Loucy (cell line): ENCODE data around the gene FGFBP1.

Source experiments
- H2AFZ ChIP-seq: fragments of 200-600 bp; sonication (generic); 2 replicates; pipeline ENCODE4 v1.6.0; 2016; ENCODE audit warnings: antibody characterized with exemption, mild to moderate bottlenecking, low read length, moderate library complexity
- H3F3A ChIP-seq: fragments of 200-600 bp; 2 replicates; pipeline ENCODE4 v1.6.0; 2016; ENCODE audit warnings: antibody characterized with exemption, low read depth, mild to moderate bottlenecking
- H3K27me3 ChIP-seq: fragments of 200-600 bp; sonication (generic); 2 replicates; pipeline ENCODE4 v1.6.1; 2014; ENCODE audit warnings: low read length, mild to moderate bottlenecking; ENCODE audit not compliant: insufficient read depth, poor library complexity, severe bottlenecking
- H3K36me3 ChIP-seq: fragments of 200-600 bp; sonication (generic); 2 replicates; pipeline ENCODE4 v1.6.1; 2016; ENCODE audit warnings: low read length; ENCODE audit not compliant: insufficient read depth
- H3K4me1 ChIP-seq: fragments of 200-600 bp; sonication (generic); 2 replicates; pipeline ENCODE4 v1.5.1; 2014; ENCODE audit warnings: low read length, mild to moderate bottlenecking; ENCODE audit not compliant: insufficient read depth, poor library complexity, severe bottlenecking
- H3K4me2 ChIP-seq: fragments of 200-600 bp; sonication (generic); 2 replicates; pipeline ENCODE4 v1.6.0; 2014; ENCODE audit warnings: antibody characterized with exemption, low read length, low read depth, mild to moderate bottlenecking; ENCODE audit not compliant: poor library complexity, severe bottlenecking
- H3K4me3 ChIP-seq: fragments of 200-600 bp; sonication (generic); 2 replicates; pipeline ENCODE4 v1.5.1; 2014; ENCODE audit warnings: low read length, mild to moderate bottlenecking, mixed read lengths; ENCODE audit not compliant: poor library complexity, severe bottlenecking
- H3K79me2 ChIP-seq: fragments of 200-600 bp; sonication (generic); 2 replicates; pipeline ENCODE4 v1.6.1; 2014; ENCODE audit warnings: low read length; ENCODE audit not compliant: insufficient read depth
- H3K9ac ChIP-seq: fragments of 200-600 bp; sonication (generic); 2 replicates; pipeline ENCODE4 v1.6.0; 2014; ENCODE audit warnings: mild to moderate bottlenecking, low read depth, low read length, moderate library complexity; ENCODE audit not compliant: poor library complexity, severe bottlenecking
- H3K9me2 ChIP-seq: fragments of 200-600 bp; sonication (generic); replicated peaks from 2 replicates; pipeline ENCODE4 v1.6.1; 2016; ENCODE audit warnings: low read depth, low read length, mixed read lengths
- H3K9me3 ChIP-seq: fragments of 200-600 bp; sonication (generic); 2 replicates; pipeline ENCODE4 v1.6.1; 2014; ENCODE audit warnings: mild to moderate bottlenecking, antibody characterized with exemption, low read length, low read depth; ENCODE audit not compliant: insufficient read depth
- H4K20me1 ChIP-seq: fragments of 200-600 bp; sonication (generic); 2 replicates; pipeline ENCODE4 v1.6.0; 2014; ENCODE audit warnings: antibody characterized with exemption, low read length, mild to moderate bottlenecking; ENCODE audit not compliant: insufficient read depth, poor library complexity, severe bottlenecking
- CTCF ChIP-seq: fragments of 200-600 bp; sonication (generic); conservative IDR thresholded peaks from 2 replicates; pipeline ENCODE4 v1.5.1; 2014; ENCODE audit warnings: mild to moderate bottlenecking, antibody characterized with exemption, low read length
- EZH2phosphoT487 ChIP-seq: fragments of 200-600 bp; IDR thresholded peaks from 2 replicates; pipeline ENCODE4 v1.6.1; 2018; ENCODE audit warnings: antibody characterized with exemption, mild to moderate bottlenecking, moderate library complexity, borderline replicate concordance

Gene FGFBP1

GRCh38 chr4:15902746-15903145 lies 35.8 kb downstream of the FGFBP1 start:
- Histone ChIP-seq H3K9ac (no peak overlapping the region), H3K4me1 (no peaks in the 10 kb centered on the region), H3K27me3 (peaks cover 8% of the 10 kb centered on the region), H3K79me2 (no peaks in the 10 kb centered on the region), H3K4me3 (no peak overlapping the region), H3K9me2 (no peaks in the 10 kb centered on the region), H3K4me2 (no peak overlapping the region), H3F3A (no peaks in the 10 kb centered on the region), H2AFZ (no peak overlapping the region), H3K36me3 (no peaks in the 10 kb centered on the region), H4K20me1 (no peaks in the 10 kb centered on the region), H3K9me3 (no peaks in the 10 kb centered on the region)
- TF ChIP-seq CTCF (no peak), EZH2phosphoT487 (no peak)

DNA sequence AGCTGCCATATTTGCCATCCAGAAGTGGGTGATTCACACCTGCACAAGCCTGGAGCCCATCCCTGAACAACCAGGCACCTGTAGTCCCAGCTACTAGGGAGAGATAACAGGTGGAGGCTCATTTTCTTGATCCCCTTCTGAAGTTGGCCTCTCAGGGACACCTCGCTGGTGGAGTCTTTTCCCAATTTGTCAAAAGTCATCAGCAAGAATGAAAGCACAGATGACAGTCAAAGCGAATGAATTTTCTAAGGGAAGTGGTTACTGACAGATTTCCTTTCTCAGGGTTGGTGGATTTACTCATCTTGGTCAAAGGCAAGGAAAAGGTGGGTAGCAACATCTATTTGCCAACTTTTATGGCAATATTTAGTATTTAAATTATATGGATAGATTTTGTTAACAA lies 36.5 kb downstream of the FGFBP1 start:
- Histone ChIP-seq H3K4me2 (no peak overlapping the region), H3K4me3 (no peak overlapping the region), H3K79me2 (no peaks in the 10 kb centered on the region), H4K20me1 (no peaks in the 10 kb centered on the region), H3K36me3 (no peaks in the 10 kb centered on the region), H2AFZ (no peak overlapping the region), H3K9me2 (no peaks in the 10 kb centered on the region), H3F3A (no peaks in the 10 kb centered on the region), H3K27me3 (peaks cover 11% of the 10 kb centered on the region), H3K9me3 (no peaks in the 10 kb centered on the region), H3K9ac (no peak overlapping the region), H3K4me1 (no peaks in the 10 kb centered on the region)
- TF ChIP-seq CTCF (no peak), EZH2phosphoT487 (no peak)

DNA sequence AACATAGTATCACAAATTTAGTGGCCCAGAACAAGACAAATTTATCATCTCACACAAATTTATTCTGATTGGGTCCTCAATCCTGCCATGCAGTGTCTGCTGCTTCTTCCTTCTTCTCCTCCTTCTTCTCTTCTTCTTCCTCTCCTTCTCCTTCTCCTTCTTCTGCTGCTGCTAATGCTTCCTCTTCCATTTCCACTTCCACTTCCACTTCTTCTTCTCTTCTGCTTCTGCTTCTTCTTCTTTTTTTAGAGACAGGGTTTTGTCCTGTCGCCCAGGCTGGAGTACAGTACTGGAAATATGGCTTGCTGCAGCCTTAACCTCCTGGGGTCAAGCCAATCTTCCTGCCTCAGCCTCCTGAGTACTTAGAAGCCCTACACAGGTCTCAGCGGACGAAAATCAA lies 37.5 kb downstream of the FGFBP1 start:
- no peaks in the 10 kb centered on the region for H3K9me2 ChIP-seq
- H3F3A ChIP-seq, result no peaks in the 10 kb centered on the region
- no peak overlapping the region for H3K4me2 ChIP-seq

More for the DNA sequence above, 37.5 kb downstream of the FGFBP1 start:
- no peak for TF ChIP-seq CTCF
- no peak for TF ChIP-seq EZH2phosphoT487
- Histone ChIP-seq H2AFZ (no peak overlapping the region), H3K9ac (no peak overlapping the region), H3K79me2 (no peaks in the 10 kb centered on the region), H3K4me1 (no peaks in the 10 kb centered on the region), H3K9me3 (no peaks in the 10 kb centered on the region), H3K27me3 (peaks cover 11% of the 10 kb centered on the region), H4K20me1 (no peaks in the 10 kb centered on the region), H3K4me3 (no peak overlapping the region), H3K36me3 (no peaks in the 10 kb centered on the region)
